Measurements from ENCODE around the gene WWOX.

The WWOX gene

DNA sequence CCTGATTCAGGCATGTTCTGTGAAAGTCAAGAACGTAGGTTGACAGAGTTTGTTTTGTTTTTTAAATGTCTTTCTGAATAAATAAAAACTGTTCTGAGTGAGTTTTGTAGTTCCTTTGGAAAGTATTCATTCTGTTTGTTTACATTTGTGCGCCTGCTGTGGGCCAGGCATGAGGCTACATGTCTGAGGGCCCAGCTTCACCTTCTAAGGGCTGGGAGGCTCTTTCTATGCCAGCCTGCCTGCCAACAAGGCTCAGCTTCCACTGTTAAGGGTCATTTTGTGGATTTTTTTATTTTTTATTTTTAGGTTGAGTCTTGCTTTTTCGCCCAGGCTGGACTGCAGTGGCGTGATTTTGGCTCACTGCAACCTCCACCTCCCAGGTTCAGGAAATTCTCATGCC is 6.1 kb downstream of the WWOX start:
- no peak for DNase-seq (ENCODE audit: low read depth in 2 of 2)

GRCh38 chr16:78106686-78107085 is 7.2 kb downstream of the WWOX start:
- no peak for DNase-seq (ENCODE audit: low read depth in 2 of 2)

DNA sequence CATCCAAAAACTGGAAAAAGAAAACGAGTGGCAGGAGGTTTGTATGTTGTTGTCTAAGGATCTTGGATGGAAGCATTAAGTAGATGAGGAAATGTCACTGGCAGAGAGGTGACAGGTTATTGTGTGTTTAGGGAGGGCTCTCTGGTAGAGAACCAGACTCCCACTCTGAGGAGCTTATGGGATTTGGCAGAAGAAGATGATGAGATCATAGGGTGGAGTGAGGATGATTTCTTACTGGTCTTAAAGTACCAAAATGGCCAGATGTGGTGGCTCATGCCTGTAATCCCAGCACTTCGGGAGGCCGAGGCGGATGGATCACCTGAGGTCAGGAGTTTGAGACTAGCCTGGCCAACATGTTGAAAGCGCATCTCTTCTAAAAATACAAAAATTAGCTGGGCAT is 9.0 kb downstream of the WWOX start:
- DNase-seq (ENCODE audit: low read depth in 2 of 2): no peak

DNA sequence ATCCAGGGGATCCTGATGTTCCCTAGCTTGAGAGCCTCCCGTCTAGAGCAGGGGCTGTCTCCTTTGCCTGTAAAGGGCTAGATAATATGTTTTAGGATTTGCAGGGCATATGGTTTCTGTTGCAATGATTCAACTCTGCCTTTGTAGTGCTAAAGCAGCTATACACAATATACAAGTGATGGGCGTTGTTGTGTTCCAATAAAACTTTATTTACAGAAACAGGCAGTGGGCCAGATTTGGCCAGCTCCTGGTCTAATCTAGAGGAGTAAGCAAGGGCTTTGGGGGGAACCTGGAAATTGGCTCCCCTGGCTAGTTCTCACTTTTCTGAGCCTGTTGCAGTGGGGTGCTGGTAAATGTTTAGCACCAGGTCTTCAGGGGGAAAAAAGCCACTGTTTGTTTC is 13.8 kb downstream of the WWOX start:
- no peak for DNase-seq (ENCODE audit: low read depth in 2 of 2)

GRCh38 chr16:78115659-78116058 is 16.2 kb downstream of the WWOX start:
- DNase-seq (ENCODE audit: low read depth in 2 of 2): no peak

DNA sequence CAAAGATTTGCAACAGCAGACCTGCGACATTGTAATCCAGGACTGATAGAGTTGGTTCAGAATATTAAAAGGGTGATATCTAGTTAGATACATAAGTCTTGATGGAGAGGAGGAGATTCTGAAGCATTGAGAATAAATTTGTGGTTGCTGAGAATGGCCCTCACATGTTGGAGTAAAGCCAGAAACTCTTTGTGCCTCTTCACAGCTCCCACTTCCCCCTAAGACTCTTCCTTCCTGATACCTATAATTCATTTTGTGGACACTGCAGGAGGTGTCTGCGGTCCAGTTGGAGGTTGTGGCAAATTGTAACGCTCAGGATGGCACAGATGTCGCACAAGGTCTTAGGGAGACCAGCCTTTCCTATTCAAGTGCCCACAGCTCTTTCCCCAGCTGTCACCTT is 17.5 kb downstream of the WWOX start:
- no peak for DNase-seq (ENCODE audit: low read depth in 2 of 2)

GRCh38 chr16:78117391-78117790 is 17.9 kb downstream of the WWOX start:
- DNase-seq (ENCODE audit: low read depth in 2 of 2): no peak

DNA sequence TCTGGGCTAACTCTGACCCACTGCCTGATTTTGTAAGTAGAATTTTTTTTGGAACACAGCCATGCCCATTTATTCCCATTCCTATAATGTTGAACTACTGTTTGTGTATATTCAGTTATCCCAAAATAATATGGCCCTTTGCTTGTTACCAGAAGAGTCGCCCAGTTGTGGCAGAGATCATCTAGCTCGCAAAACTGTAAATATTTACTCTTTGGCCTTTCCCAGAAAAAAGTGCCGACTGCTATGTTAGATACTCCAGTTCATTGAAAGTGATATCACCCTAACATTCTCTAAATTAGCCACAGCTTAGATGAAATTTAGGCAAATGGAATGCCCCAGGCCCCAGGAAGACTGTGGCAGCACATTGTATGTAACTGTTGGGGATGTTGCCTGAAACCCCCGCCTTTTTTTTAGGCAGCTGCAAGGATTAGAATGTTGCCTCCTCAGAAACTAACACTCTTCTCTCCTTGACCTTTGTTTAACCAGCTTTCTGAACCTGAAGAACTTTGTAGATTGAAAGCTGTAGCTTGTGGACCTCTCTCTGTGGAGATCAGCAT is 19.1 kb downstream of the WWOX start:
- no peak for DNase-seq (ENCODE audit: low read depth in 2 of 2)

DNA sequence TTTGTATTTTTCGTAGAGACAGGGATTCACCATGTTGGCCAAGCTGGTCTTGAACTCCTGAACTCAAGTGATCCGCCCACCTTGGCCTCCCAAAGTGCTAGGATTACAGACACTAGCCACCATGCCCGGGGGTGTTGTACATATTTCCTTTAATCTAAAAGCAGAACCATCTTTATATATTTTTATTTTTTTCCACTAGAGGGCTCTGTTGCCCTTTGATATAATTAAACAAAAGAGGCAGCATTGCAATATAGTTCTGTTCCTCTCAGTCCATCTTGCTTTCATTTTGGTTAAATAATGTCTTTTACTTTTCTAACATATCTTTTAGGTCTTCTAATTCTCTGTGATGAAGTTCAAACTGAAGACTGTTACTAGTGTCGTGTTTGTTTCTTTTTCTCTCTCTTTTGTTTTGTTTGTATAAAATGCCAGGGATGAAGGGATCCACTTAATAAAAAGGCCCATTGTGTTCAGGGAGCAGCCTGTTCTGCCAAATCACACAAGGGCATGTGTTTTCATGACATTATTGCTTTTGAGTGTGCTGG is 23.4 kb downstream of the WWOX start:
- no peak for DNase-seq (ENCODE audit: low read depth in 2 of 2)

DNA sequence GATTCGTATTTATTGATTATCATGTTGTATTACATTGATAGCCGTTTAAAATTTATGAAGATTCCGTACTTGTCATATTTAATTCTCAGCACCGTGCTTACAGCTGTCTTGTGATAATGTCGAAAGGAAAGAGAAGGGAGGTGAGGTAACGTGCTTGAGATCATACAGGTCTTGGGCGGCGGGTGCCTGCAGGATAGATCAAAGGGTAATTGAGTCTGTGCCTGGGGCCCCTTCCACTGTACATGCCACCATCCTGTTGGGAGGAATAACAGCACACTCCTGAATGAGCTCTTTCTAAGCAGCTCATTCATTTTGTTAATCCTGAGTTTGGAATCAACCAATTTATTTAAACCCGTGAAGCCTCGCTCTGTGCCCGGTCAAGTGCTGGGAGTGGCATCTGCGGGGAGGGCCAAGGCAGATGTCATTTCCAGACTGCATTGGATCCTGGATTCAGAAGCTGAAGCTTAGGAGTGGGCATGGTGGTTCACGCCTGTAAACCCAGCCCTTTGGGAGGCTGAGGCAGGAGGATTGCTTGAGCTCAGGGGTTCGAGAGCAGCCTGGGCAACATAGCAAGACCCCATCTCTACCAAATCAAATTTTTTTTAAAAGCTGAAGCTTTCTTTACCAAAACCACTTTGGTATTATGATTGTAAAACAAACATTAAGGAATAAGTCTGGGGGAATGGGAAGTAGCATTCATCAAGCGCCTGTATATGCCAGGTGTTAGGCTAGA is 25.8 kb downstream of the WWOX start:
- no peak for DNase-seq (ENCODE audit: low read depth in 2 of 2)

GRCh38 chr16:78126662-78127061 is 27.2 kb downstream of the WWOX start:
- no peak for DNase-seq (ENCODE audit: low read depth in 2 of 2)

- DNase-seq (ENCODE audit: low read depth in 2 of 2): no peak
These were observed 27.7 kb downstream of the WWOX start for GRCh38 chr16:78127130-78127529.

- no peak for DNase-seq (ENCODE audit: low read depth in 2 of 2)
These were observed 29.5 kb downstream of the WWOX start for GRCh38 chr16:78128913-78129312.

DNA sequence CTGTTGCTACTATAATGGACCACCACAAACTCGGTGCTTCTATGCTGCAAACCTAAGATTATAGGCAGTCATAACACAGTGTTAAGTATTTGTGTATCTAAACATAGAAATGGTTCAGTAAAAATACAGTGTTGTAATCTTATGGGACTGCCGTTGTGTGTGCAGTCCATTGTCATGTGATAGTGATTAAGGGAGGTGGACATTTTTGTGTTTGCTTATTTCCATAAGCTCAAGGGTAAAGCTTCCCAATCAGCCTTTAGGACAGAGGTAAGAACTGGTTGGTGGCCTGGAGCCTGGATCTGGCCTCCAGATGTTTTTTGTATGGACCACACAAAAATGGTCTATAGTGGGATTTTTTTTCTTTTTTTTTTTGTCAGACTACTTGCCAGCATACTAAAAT is 29.9 kb downstream of the WWOX start:
- no peak for DNase-seq (ENCODE audit: low read depth in 2 of 2)

- DNase-seq (ENCODE audit: low read depth in 2 of 2): no peak
These were observed 30.7 kb downstream of the WWOX start for GRCh38 chr16:78130083-78130608.

GRCh38 chr16:78130950-78131349 is 31.5 kb downstream of the WWOX start:
- DNase-seq (ENCODE audit: low read depth in 2 of 2): no peak

DNA sequence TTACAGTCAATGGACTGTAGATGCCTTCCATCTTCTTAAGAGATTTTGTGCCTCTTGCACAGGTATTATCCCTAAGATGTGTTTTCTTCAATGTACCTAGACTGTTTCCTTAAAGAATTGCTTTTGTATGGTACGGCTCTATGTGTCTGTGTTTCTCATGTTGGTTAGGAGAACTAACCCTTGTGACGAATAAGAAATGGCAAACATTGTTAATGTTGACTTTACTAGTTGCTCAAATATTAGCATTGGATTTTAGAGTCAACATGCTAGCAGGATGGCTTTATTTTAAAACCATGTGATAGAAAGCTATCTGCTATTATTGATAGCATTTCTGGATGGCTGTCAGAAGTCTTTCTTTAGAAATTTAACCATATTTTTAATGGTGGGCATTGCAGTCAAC is 34.5 kb downstream of the WWOX start:
- no peak for DNase-seq (ENCODE audit: low read depth in 2 of 2)

GRCh38 chr16:78134944-78135619 is 35.6 kb downstream of the WWOX start:
- DNase-seq (ENCODE audit: low read depth in 2 of 2): no peak

DNA sequence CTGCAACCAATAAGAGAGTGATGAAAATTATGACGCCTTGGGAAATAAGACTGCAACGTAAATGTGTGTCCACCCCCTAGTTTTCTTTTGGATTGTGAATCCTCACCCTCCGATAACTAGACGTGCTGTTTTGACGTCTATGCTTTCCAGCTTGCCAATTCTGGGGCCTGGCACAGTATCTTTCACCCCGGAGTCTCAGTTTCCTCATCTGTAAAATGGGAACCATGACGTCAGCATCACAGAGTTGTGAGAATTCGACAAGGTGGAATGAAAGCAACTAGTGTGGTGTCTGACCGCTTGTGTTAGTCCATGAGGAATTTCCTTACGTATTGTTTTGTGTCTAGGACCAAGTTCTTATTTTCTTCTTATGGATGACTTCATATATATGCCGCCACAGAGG is 37.7 kb downstream of the WWOX start:
- no peak for DNase-seq (ENCODE audit: low read depth in 2 of 2)

DNA sequence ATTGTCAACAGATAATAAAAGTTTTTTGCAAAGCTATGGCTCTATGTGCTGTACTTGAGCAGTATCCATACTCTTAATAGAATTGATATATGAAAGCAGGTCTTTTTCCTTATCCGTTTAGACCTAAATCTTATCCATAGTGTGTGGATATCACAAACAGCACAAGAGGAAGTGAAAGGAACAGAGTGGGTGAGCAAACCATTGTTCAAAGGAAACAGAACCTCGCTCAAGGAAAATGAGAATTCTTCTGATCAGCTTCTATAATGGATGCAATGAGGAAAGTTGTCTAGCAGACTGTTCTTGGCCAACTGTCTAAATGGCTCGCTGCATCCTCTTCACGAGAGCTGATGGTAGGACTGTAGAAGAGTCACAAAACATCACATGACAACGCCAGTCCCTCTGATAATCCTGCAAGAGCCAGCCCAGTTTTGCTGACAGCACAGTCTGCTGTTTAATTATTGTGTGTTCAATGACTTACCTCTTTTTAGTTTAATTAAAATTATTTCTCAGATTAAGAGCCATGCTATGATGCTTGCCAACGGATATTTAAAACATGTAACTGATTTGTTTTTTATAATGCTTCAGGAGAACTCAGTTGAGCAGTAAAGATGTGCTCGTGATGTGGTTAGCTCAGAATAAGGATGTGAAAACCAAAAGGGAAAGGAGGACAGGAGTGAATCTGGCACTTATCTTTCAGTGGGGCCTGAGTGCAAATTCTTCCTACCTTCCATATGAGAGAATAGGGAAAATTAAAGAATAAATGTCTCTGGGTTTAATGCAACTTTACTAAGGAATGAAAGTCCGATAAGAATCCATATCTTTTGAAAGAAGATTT is 38.5 kb downstream of the WWOX start:
- no peak for DNase-seq (ENCODE audit: low read depth in 2 of 2)

GRCh38 chr16:78140818-78141466 is 41.5 kb downstream of the WWOX start:
- no peak for DNase-seq (ENCODE audit: low read depth in 2 of 2)
